Measurements from ENCODE around the gene PRR23A. TPM values are rescaled to one million over a fixed set of nuclear protein-coding genes. Genes with fewer than 3 reads are reported as not detected.

PRR23A gene
- total and polyA plus RNA-seq, 4 donors = not detected

DNA sequence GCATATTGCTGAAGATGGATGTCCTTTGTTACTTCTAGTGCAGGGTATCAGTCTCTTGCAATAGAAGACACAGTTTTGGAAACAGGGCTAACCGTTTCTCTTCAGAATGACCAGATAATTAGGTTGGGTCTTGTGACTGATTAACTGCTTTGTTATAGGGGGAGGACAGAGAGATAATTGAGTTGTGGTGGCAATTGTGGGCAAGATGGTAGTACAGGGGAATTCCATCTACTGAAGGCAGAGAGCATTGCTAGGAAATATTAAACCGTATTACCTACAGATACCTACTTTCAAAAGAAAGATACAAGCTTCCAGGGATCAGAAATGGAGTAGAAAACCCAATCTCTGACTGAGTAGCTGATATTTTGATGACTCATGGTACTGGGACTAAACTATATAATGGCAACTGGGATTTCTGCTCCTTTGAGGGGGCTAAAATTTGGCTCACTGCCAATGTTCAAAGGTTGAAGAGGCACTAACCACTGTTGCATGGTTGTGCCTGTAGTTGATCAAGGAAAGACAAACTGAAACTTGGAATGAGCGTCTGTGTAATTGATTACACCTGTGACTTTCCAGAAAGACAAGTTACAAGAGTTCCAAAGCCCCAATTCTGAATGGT is 10.5 kb upstream of the PRR23A start:
- no peaks in the 10 kb centered on the region for H3K36me3 ChIP-seq (ENCODE audit: control insufficient read depth in 4 of 4, insufficient read depth in 3 of 4, low read depth in 1 of 4, low read length in 3 of 4)
- H3K4me1 ChIP-seq (ENCODE audit: control insufficient read depth in 4 of 4, insufficient read depth in 4 of 4, low read length in 3 of 4) = no peaks in the 10 kb centered on the region
- WGBS = 70% methylated on average over 3 of the region's 3 CpGs
- no peak for TF ChIP-seq TAF1 (conservative IDR thresholded peaks at IDR 0.05)
- no peak for DNase-seq (ENCODE audit: low spot score)
- no peaks in the 10 kb centered on the region for H3K27me3 ChIP-seq (ENCODE audit: control insufficient read depth in 4 of 4, insufficient read depth in 4 of 4, low read length in 3 of 4)
- peaks cover 0 to 6% (median 3%) of the 10 kb centered on the region in 4 donors for H3K9me3 ChIP-seq (ENCODE audit: control insufficient read depth in 4 of 4, low read length in 3 of 4)
- no peak overlapping the region for H3K4me3 ChIP-seq (ENCODE audit: low read depth in 1 of 3, low read length in 3 of 3)
- no peak overlapping the region for H3K9ac ChIP-seq (ENCODE audit: low read depth in 1 of 2, low read length in 2 of 2)
- no peak overlapping the region for H3K27ac ChIP-seq (ENCODE audit: low read depth in 1 of 2, low read length in 2 of 2)

DNA sequence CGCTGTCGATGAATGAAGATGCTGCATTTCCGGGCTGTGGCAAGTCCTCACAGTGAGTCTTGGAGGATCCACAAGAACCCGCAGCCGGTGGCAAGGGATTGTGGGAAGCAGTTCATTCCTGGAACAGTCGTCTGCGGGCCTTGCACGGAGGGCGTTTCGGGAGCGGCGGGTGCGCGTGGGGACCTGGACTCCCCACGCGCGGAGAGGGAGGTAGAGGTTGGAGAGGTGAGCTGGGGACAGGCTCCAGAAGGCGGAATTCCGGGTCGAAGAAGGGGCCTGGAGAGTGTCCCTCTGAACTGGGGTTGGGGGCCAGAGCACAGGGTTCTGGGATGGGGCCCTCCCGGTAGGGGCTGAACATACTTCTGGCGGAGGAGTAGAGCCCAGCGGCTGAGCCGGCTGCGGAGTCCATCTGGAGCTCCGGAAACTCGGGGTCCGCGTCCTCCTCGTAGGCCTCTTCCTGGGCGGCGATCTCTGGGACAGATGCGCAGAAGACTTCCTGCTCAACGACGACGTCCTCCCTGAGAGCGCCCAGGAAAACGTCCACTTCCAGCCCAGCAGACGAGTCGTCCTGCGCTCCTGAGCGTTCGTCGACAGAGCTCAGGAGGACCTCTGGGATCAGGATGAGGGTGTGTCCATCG is 593 bp downstream of the PRR23A start:
- H3K4me1 ChIP-seq (ENCODE audit: control insufficient read depth in 4 of 4, insufficient read depth in 4 of 4, low read length in 3 of 4) = no peaks in the 10 kb centered on the region
- no peak overlapping the region for H3K4me3 ChIP-seq (ENCODE audit: low read depth in 1 of 3, low read length in 3 of 3)
- H3K9me3 ChIP-seq (ENCODE audit: control insufficient read depth in 4 of 4, low read length in 3 of 4) = peaks cover 0 to 8% (median 4%) of the 10 kb centered on the region in 4 donors
- no peak for DNase-seq (ENCODE audit: low spot score)
- H3K27me3 ChIP-seq (ENCODE audit: control insufficient read depth in 4 of 4, insufficient read depth in 4 of 4, low read length in 3 of 4) = peaks cover 0 to 2% (median 0%) of the 10 kb centered on the region in 4 donors
- H3K36me3 ChIP-seq (ENCODE audit: control insufficient read depth in 4 of 4, insufficient read depth in 3 of 4, low read depth in 1 of 4, low read length in 3 of 4) = no peaks in the 10 kb centered on the region
- TF ChIP-seq RXRA (IDR thresholded peaks at IDR 0.05) (no peak), SP1 (IDR thresholded peaks at IDR 0.05) (no peak), NR2F2 (IDR thresholded peaks at IDR 0.05) (no peak), EGR1 (IDR thresholded peaks at IDR 0.05; ENCODE audit: low read depth in 2 of 2) (no peak), TAF1 (conservative IDR thresholded peaks at IDR 0.05) (no peak), HNF4A (conservative IDR thresholded peaks at IDR 0.05) (no peak), YY1 (IDR thresholded peaks at IDR 0.05) (no peak), GABPA (IDR thresholded peaks at IDR 0.05 in 1 of 2, conservative IDR thresholded peaks at IDR 0.05 in 1 of 2) (no peak), RAD21 (IDR thresholded peaks at IDR 0.05) (no peak), JUND (IDR thresholded peaks at IDR 0.05) (no peak), FOXA2 (IDR thresholded peaks at IDR 0.05) (no peak), HNF4G (IDR thresholded peaks at IDR 0.05) (no peak), FOXA1 (IDR thresholded peaks at IDR 0.05) (no peak)
- TF ChIP-seq, protein P1, sequence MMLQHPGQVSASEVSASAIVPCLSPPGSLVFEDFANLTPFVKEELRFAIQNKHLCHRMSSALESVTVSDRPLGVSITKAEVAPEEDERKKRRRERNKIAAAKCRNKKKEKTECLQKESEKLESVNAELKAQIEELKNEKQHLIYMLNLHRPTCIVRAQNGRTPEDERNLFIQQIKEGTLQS (IDR thresholded peaks at IDR 0.05) = no peak
- TF ChIP-seq, protein P2, sequence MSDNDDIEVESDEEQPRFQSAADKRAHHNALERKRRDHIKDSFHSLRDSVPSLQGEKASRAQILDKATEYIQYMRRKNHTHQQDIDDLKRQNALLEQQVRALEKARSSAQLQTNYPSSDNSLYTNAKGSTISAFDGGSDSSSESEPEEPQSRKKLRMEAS (IDR thresholded peaks at IDR 0.05) = no peak
- TF ChIP-seq, protein P3, sequence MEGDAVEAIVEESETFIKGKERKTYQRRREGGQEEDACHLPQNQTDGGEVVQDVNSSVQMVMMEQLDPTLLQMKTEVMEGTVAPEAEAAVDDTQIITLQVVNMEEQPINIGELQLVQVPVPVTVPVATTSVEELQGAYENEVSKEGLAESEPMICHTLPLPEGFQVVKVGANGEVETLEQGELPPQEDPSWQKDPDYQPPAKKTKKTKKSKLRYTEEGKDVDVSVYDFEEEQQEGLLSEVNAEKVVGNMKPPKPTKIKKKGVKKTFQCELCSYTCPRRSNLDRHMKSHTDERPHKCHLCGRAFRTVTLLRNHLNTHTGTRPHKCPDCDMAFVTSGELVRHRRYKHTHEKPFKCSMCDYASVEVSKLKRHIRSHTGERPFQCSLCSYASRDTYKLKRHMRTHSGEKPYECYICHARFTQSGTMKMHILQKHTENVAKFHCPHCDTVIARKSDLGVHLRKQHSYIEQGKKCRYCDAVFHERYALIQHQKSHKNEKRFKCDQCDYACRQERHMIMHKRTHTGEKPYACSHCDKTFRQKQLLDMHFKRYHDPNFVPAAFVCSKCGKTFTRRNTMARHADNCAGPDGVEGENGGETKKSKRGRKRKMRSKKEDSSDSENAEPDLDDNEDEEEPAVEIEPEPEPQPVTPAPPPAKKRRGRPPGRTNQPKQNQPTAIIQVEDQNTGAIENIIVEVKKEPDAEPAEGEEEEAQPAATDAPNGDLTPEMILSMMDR (IDR thresholded peaks at IDR 0.05; ENCODE audit: low read depth, low read length, missing input control) = no peak
- TF ChIP-seq, protein P4, sequence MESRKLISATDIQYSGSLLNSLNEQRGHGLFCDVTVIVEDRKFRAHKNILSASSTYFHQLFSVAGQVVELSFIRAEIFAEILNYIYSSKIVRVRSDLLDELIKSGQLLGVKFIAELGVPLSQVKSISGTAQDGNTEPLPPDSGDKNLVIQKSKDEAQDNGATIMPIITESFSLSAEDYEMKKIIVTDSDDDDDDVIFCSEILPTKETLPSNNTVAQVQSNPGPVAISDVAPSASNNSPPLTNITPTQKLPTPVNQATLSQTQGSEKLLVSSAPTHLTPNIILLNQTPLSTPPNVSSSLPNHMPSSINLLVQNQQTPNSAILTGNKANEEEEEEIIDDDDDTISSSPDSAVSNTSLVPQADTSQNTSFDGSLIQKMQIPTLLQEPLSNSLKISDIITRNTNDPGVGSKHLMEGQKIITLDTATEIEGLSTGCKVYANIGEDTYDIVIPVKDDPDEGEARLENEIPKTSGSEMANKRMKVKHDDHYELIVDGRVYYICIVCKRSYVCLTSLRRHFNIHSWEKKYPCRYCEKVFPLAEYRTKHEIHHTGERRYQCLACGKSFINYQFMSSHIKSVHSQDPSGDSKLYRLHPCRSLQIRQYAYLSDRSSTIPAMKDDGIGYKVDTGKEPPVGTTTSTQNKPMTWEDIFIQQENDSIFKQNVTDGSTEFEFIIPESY (IDR thresholded peaks at IDR 0.05) = no peak
- no peak overlapping the region for H3K27ac ChIP-seq (ENCODE audit: low read depth in 1 of 2, low read length in 2 of 2)
- 70% methylated on average over 45 of the region's 45 CpGs for WGBS
- no peak overlapping the region for H3K9ac ChIP-seq (ENCODE audit: low read depth in 1 of 2, low read length in 2 of 2)

All from liver (tissue), 9 donors.